Panc1 (cell line): ENCODE results near the gene NXPH1. TPM values are rescaled to one million over a fixed set of nuclear protein-coding genes. Genes with fewer than 3 reads are reported as not detected.

Experiments used
- ATAC-seq: fragments of 200-7000 bp; cut with Tn5 transposase; 2 replicates; pipeline ENCODE4 v1.9.1; 2020; ENCODE audit warnings: mild to moderate bottlenecking, moderate library complexity
- BruUV-seq: library from RNA; stranded (reverse); fragments of 400-500 nt; replicated peaks from 2 replicates; lab custom pipeline; 2021; lab: Mats Ljungman, UMichigan
- CTCF ChIA-PET: fragments of 300-600 bp; sonication (Branson Sonifier 250); formaldehyde crosslinking; loops from one replicate; lab custom pipeline; 2022; ENCODE audit warnings: antibody characterized with exemption; lab: Charles Lee
- POLR2A ChIA-PET: fragments of 300-600 bp; sonication (Branson Sonifier 250); formaldehyde crosslinking; loops from one replicate; lab custom pipeline; 2022; ENCODE audit warnings: antibody characterized with exemption; lab: Charles Lee
- DNase-seq: peaks from one replicate; pipeline ENCODE4 v3.0.0-alpha.2; 2010; ENCODE audit warnings: low read depth, low spot score
- H3K27ac ChIP-seq: 2 replicates; pipeline ENCODE4 v1.5.1; 2011; ENCODE audit warnings: mild to moderate bottlenecking, low read length, inconsistent platforms
- H3K27me3 ChIP-seq: fragments of 200-500 bp; sonication (Bioruptor generic); 2 replicates; pipeline ENCODE4 v1.6.0; 2014; ENCODE audit warnings: low read length, inconsistent platforms; ENCODE audit not compliant: control insufficient read depth, insufficient read depth
- H3K36me3 ChIP-seq: fragments of 200-500 bp; sonication (Bioruptor generic); 2 replicates; pipeline ENCODE4 v1.5.1; 2014; ENCODE audit warnings: inconsistent platforms, mild to moderate bottlenecking, low read length, moderate library complexity; ENCODE audit not compliant: control insufficient read depth, insufficient read depth
- H3K4me1 ChIP-seq: 2 replicates; pipeline ENCODE4 v1.5.1; 2011; ENCODE audit warnings: inconsistent platforms, mild to moderate bottlenecking, low read length, moderate library complexity; ENCODE audit not compliant: control insufficient read depth, insufficient read depth
- H3K4me3 ChIP-seq, 2 experiments: 2 replicates each; pipeline ENCODE4 v1.5.1; 2011 to 2012; ENCODE audit warnings: low read depth in 2 of 2, low read length in 2 of 2, mild to moderate bottlenecking in 2 of 2, inconsistent platforms in 1 of 2, moderate library complexity in 1 of 2
- H3K9me3 ChIP-seq: fragments of 200-500 bp; sonication (Bioruptor generic); 2 replicates; pipeline ENCODE4 v1.5.1; 2014; ENCODE audit warnings: low read depth, mild to moderate bottlenecking, inconsistent platforms, low read length, moderate library complexity; ENCODE audit not compliant: control insufficient read depth, insufficient read depth
- POLR2AphosphoS5 ChIP-seq: IDR thresholded peaks from 2 replicates; pipeline ENCODE4 v1.6.1; 2012; ENCODE audit warnings: mild to moderate bottlenecking, low read depth, low read length, moderate library complexity
- SIN3A ChIP-seq: IDR thresholded peaks from 2 replicates; pipeline ENCODE4 v1.6.1; 2012; ENCODE audit warnings: low read depth, mild to moderate bottlenecking, low read length, moderate library complexity, borderline replicate concordance; ENCODE audit not compliant: insufficient read depth
- TCF7L2 ChIP-seq: IDR thresholded peaks from 2 replicates; pipeline ENCODE4 v1.6.1; 2011; ENCODE audit warnings: mild to moderate bottlenecking, low read depth, low read length, inconsistent platforms
- in situ Hi-C: cut with HindIII; loops from 2 replicates; pipeline ENCODE4 v1.10.0; 2016; ENCODE audit warnings: low sequenced_read_pairs, low pct_unique_long_range_greater_than_20kb
- intact Hi-C: fragments of 100-400 bp; cut with micrococcal nuclease; formaldehyde crosslinking; loops from one replicate; pipeline ENCODE4 v1.10.0; 2022; ENCODE audit not compliant: unreplicated experiment
- total RNA-seq: library from RNA; stranded (reverse); gene quantifications from one replicate; pipeline ENCODE4 v1.2.1, GENCODE V29; 2021; ENCODE audit not compliant: unreplicated experiment
- TF ChIP-seq, protein P1 (sequence below), 2 experiments: IDR thresholded peaks; 2 replicates each; pipeline ENCODE4 v1.6.1; 2011 to 2012; ENCODE audit warnings: low read depth in 2 of 2, control low read depth in 1 of 2, low read length in 1 of 2, mild to moderate bottlenecking in 1 of 2, moderate library complexity in 1 of 2; ENCODE audit not compliant: insufficient read depth in 1 of 2
- TF ChIP-seq, protein P2 (sequence below): fragments of 450-650 bp; IDR thresholded peaks from 2 replicates; pipeline ENCODE4 v1.5.1; 2017; ENCODE audit warnings: mild to moderate bottlenecking

The NXPH1 gene
- total RNA-seq, 1 experiment from 2014 or later, result not detected

GRCh38 chr7:8444468-8444769 is 11.0 kb downstream of the NXPH1 start:
- no peak for ATAC-seq
- no peak for DNase-seq
- ChIA-PET CTCF (no interaction called here), POLR2A (no interaction called here)
- no TSS peak for BruUV-seq
- TF ChIP-seq, protein P1, sequence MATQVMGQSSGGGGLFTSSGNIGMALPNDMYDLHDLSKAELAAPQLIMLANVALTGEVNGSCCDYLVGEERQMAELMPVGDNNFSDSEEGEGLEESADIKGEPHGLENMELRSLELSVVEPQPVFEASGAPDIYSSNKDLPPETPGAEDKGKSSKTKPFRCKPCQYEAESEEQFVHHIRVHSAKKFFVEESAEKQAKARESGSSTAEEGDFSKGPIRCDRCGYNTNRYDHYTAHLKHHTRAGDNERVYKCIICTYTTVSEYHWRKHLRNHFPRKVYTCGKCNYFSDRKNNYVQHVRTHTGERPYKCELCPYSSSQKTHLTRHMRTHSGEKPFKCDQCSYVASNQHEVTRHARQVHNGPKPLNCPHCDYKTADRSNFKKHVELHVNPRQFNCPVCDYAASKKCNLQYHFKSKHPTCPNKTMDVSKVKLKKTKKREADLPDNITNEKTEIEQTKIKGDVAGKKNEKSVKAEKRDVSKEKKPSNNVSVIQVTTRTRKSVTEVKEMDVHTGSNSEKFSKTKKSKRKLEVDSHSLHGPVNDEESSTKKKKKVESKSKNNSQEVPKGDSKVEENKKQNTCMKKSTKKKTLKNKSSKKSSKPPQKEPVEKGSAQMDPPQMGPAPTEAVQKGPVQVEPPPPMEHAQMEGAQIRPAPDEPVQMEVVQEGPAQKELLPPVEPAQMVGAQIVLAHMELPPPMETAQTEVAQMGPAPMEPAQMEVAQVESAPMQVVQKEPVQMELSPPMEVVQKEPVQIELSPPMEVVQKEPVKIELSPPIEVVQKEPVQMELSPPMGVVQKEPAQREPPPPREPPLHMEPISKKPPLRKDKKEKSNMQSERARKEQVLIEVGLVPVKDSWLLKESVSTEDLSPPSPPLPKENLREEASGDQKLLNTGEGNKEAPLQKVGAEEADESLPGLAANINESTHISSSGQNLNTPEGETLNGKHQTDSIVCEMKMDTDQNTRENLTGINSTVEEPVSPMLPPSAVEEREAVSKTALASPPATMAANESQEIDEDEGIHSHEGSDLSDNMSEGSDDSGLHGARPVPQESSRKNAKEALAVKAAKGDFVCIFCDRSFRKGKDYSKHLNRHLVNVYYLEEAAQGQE (IDR thresholded peaks at IDR 0.05; ENCODE audit: insufficient read depth in 1 of 2, low read depth in 2 of 2, low read length in 1 of 2), result no peak
- TF ChIP-seq TCF7L2 (no peak), POLR2AphosphoS5 (no peak), SIN3A (no peak)
- TF ChIP-seq, protein P2, sequence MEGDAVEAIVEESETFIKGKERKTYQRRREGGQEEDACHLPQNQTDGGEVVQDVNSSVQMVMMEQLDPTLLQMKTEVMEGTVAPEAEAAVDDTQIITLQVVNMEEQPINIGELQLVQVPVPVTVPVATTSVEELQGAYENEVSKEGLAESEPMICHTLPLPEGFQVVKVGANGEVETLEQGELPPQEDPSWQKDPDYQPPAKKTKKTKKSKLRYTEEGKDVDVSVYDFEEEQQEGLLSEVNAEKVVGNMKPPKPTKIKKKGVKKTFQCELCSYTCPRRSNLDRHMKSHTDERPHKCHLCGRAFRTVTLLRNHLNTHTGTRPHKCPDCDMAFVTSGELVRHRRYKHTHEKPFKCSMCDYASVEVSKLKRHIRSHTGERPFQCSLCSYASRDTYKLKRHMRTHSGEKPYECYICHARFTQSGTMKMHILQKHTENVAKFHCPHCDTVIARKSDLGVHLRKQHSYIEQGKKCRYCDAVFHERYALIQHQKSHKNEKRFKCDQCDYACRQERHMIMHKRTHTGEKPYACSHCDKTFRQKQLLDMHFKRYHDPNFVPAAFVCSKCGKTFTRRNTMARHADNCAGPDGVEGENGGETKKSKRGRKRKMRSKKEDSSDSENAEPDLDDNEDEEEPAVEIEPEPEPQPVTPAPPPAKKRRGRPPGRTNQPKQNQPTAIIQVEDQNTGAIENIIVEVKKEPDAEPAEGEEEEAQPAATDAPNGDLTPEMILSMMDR, result no peak
- intact Hi-C loops (no loop called here), in situ Hi-C loops (no loop called here)
- Histone ChIP-seq H3K9me3 (no peaks in the 10 kb centered on the region), H3K27ac (no peak overlapping the region), H3K36me3 (no peaks in the 10 kb centered on the region), H3K4me3 (no peak overlapping the region), H3K27me3 (peaks cover 18% of the 10 kb centered on the region; the same call in 1 of the 2 replicates), H3K4me1 (no peaks in the 10 kb centered on the region)

DNA sequence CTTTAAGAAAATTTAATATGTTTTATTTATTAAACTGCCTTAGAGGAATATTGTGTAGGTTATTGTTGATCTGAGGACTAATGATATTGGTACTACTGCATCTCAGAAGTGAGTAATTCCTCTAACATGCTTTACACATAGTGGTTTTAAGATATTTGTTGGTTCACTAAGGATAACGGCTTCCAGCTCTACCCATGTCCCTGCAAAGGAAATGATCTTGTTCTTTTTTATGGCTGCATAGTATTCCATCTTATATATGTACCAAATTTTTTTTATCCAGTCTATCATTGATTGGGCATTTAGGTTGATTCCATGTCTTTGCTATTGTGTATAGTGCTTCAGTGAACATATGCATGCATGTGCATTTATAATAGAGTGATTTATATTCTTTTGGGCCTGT is 20.1 kb downstream of the NXPH1 start:
- no peak for ATAC-seq
- no TSS peak for BruUV-seq

More for the DNA sequence above, 20.1 kb downstream of the NXPH1 start:
- CTCF ChIA-PET, result no interaction called here
- Histone ChIP-seq H3K9me3 (no peaks in the 10 kb centered on the region), H3K4me1 (no peaks in the 10 kb centered on the region), H3K4me3 (no peak overlapping the region), H3K27ac (no peak overlapping the region), H3K27me3 (no peaks in the 10 kb centered on the region), H3K36me3 (no peaks in the 10 kb centered on the region)
- POLR2A ChIA-PET, result no interaction called here
- no peak for DNase-seq
- intact Hi-C loops (no loop called here), in situ Hi-C loops (no loop called here)
- TF ChIP-seq TCF7L2 (no peak), SIN3A (no peak), POLR2AphosphoS5 (no peak)
- TF ChIP-seq, protein P1 (IDR thresholded peaks at IDR 0.05; ENCODE audit: insufficient read depth in 1 of 2, low read depth in 2 of 2, low read length in 1 of 2), result no peak
- TF ChIP-seq, protein P2, result no peak
